Neuronal stem cell (in vitro differentiated cells): ENCODE data around the gene TSHR.

Experiments used
- DNase-seq: peaks from one replicate; pipeline ENCODE4 v3.0.0-alpha.2; 2013; ENCODE audit warnings: low spot score
- H2AFZ ChIP-seq: one replicate; pipeline ENCODE4 v1.6.1; 2013; ENCODE audit warnings: mild to moderate bottlenecking, low read length, inconsistent platforms
- H2AK5ac ChIP-seq: 2 replicates; pipeline ENCODE4 v1.6.1; 2013; ENCODE audit warnings: low read depth, mild to moderate bottlenecking, inconsistent platforms, low read length, moderate library complexity, mixed read lengths
- H2BK120ac ChIP-seq: 2 replicates; pipeline ENCODE4 v1.6.1; 2013; ENCODE audit warnings: low read depth, mild to moderate bottlenecking, inconsistent platforms, low read length, moderate library complexity, mixed read lengths
- H2BK12ac ChIP-seq: one replicate; pipeline ENCODE4 v1.6.1; 2013; ENCODE audit warnings: low read length, inconsistent platforms
- H2BK15ac ChIP-seq: 2 replicates; pipeline ENCODE4 v1.6.1; 2013; ENCODE audit warnings: mild to moderate bottlenecking, low read length, inconsistent platforms, mixed read lengths
- H2BK5ac ChIP-seq: one replicate; pipeline ENCODE4 v1.6.1; 2013; ENCODE audit warnings: inconsistent platforms, mild to moderate bottlenecking, low read length, moderate library complexity
- H3K14ac ChIP-seq: one replicate; pipeline ENCODE4 v1.6.1; 2013; ENCODE audit warnings: low read length, inconsistent platforms
- H3K18ac ChIP-seq: 2 replicates; pipeline ENCODE4 v1.6.1; 2013; ENCODE audit warnings: low read length, inconsistent platforms
- H3K23ac ChIP-seq: 2 replicates; pipeline ENCODE4 v1.6.1; 2013; ENCODE audit warnings: low read depth, mild to moderate bottlenecking, mixed read lengths, low read length, inconsistent platforms; ENCODE audit not compliant: poor library complexity
- H3K27ac ChIP-seq: replicated peaks from 3 replicates; pipeline ENCODE4 v1.5.1; 2013; ENCODE audit warnings: low read length, inconsistent platforms
- H3K27me3 ChIP-seq, 3 experiments: 2 replicates each; pipeline ENCODE4 v1.6.1; 2013; ENCODE audit warnings: low read length in 3 of 3, mild to moderate bottlenecking in 2 of 3, inconsistent platforms in 1 of 3, low read depth in 1 of 3, mixed read lengths in 1 of 3, moderate library complexity in 1 of 3; ENCODE audit not compliant: control insufficient read depth in 3 of 3, insufficient read depth in 3 of 3
- H3K36me3 ChIP-seq, 2 donors: replicated peaks in 1 of 2; 2 replicates each; pipeline ENCODE4 v1.6.1; 2013; ENCODE audit warnings: low read length in 2 of 2; ENCODE audit not compliant: control insufficient read depth in 2 of 2, insufficient read depth in 2 of 2
- H3K4ac ChIP-seq: 2 replicates; pipeline ENCODE4 v1.6.1; 2013; ENCODE audit warnings: inconsistent platforms, mild to moderate bottlenecking, low read length, moderate library complexity
- H3K4me1 ChIP-seq, 2 donors: 1 replicate in 1 of 2; 2 replicates in 1 of 2; pipeline ENCODE4 v1.6.1; 2013; ENCODE audit warnings: low read length in 2 of 2, low read depth in 1 of 2; ENCODE audit not compliant: control insufficient read depth in 2 of 2, insufficient read depth in 1 of 2
- H3K4me2 ChIP-seq: one replicate; pipeline ENCODE4 v1.6.1; 2013; ENCODE audit warnings: mild to moderate bottlenecking, low read length, inconsistent platforms; ENCODE audit not compliant: insufficient read depth, poor library complexity, severe bottlenecking
- H3K4me3 ChIP-seq, 2 donors: 2 replicates each; pipeline ENCODE4 v1.5.1; 2013; ENCODE audit warnings: low read length in 2 of 2, mild to moderate bottlenecking in 2 of 2, inconsistent platforms in 1 of 2, moderate library complexity in 1 of 2
- H3K79me1 ChIP-seq: one replicate; pipeline ENCODE4 v1.6.1; 2013; ENCODE audit warnings: low read depth, mild to moderate bottlenecking, inconsistent platforms, low read length, moderate library complexity
- H3K9ac ChIP-seq: one replicate; pipeline ENCODE4 v1.6.1; 2013; ENCODE audit warnings: mild to moderate bottlenecking, low read depth, low read length, inconsistent platforms; ENCODE audit not compliant: poor library complexity
- H3K9me3 ChIP-seq, 2 donors: replicated peaks in 1 of 2; 2 replicates each; pipeline versions ENCODE3 to v1.6.1; 2013; ENCODE audit warnings: low read length in 2 of 2, mild to moderate bottlenecking in 2 of 2, inconsistent platforms in 1 of 2, low read depth in 1 of 2, mixed read lengths in 1 of 2, moderate library complexity in 1 of 2; ENCODE audit not compliant: control insufficient read depth in 2 of 2, insufficient read depth in 1 of 2
- H4K8ac ChIP-seq: one replicate; pipeline ENCODE4 v1.6.1; 2013; ENCODE audit warnings: low read depth, mild to moderate bottlenecking, inconsistent platforms, low read length, moderate library complexity
- H4K91ac ChIP-seq: one replicate; pipeline ENCODE4 v1.6.1; 2013; ENCODE audit warnings: low read length, low read depth, mild to moderate bottlenecking, inconsistent platforms; ENCODE audit not compliant: poor library complexity
- WGBS, 2 donors: extraction: QIAGEN DNeasy Blood & Tissue Kit; methylation state at CpG; one replicate each; pipeline ENCODE4 v1.1.7; 2013; ENCODE audit warnings: missing lambda C conversion rate in 2 of 2, mixed read lengths in 1 of 2; ENCODE audit not compliant: insufficient read length in 2 of 2, insufficient replicate concordance in 1 of 2; ENCODE audit errors: extremely low coverage in 2 of 2; 5-methylcytosine and 5-hydroxymethylcytosine counted together

The TSHR gene

GRCh38 chr14:80919622-80920021 lies 35.8 kb upstream of the TSHR start:
- no peak for DNase-seq
- H3K9me3 ChIP-seq, result no peaks in the 10 kb centered on the region
- H3K4me2 ChIP-seq, result no peak overlapping the region
- H2BK5ac ChIP-seq, result no peak overlapping the region
- no peak overlapping the region for H3K18ac ChIP-seq
- H3K23ac ChIP-seq, result no peak overlapping the region
- H2BK15ac ChIP-seq, result no peak overlapping the region
- H3K27ac ChIP-seq, result no peak overlapping the region
- H2AFZ ChIP-seq, result no peak overlapping the region
- H4K8ac ChIP-seq, result no peak overlapping the region
- H3K36me3 ChIP-seq, result peaks cover 0 to 18% of the 10 kb centered on the region in 2 donors
- H3K4ac ChIP-seq, result no peak overlapping the region
- no peak overlapping the region for H3K4me3 ChIP-seq
- WGBS, 2 donors, result no CpG with 5 or more reads among the region's 3 CpGs
- no peaks in the 10 kb centered on the region for H3K79me1 ChIP-seq
- no peak overlapping the region for H2BK120ac ChIP-seq
- no peaks in the 10 kb centered on the region for H3K27me3 ChIP-seq
- no peak overlapping the region for H3K14ac ChIP-seq
- H2BK12ac ChIP-seq, result no peak overlapping the region
- H2AK5ac ChIP-seq, result no peak overlapping the region
- no peak overlapping the region for H3K9ac ChIP-seq
- H4K91ac ChIP-seq, result no peak overlapping the region
- H3K4me1 ChIP-seq, result no peaks in the 10 kb centered on the region

GRCh38 chr14:80923368-80923767 lies 32.1 kb upstream of the TSHR start:
- no peak overlapping the region for H2BK120ac ChIP-seq
- no peak overlapping the region for H4K8ac ChIP-seq
- H3K27ac ChIP-seq, result no peak overlapping the region
- DNase-seq, result no peak
- no peak overlapping the region for H3K23ac ChIP-seq
- H2AFZ ChIP-seq, result no peak overlapping the region
- H3K4me3 ChIP-seq, result no peak overlapping the region
- no peak overlapping the region for H2AK5ac ChIP-seq
- H4K91ac ChIP-seq, result no peak overlapping the region
- peaks cover 0 to 9% of the 10 kb centered on the region in 2 donors for H3K9me3 ChIP-seq
- H3K4ac ChIP-seq, result no peak overlapping the region
- H3K9ac ChIP-seq, result no peak overlapping the region
- no peaks in the 10 kb centered on the region for H3K79me1 ChIP-seq
- no peak overlapping the region for H3K4me2 ChIP-seq
- H3K27me3 ChIP-seq, result no peaks in the 10 kb centered on the region
- H2BK5ac ChIP-seq, result no peak overlapping the region
- no peak overlapping the region for H3K14ac ChIP-seq
- H3K18ac ChIP-seq, result no peak overlapping the region
- no peaks in the 10 kb centered on the region for H3K4me1 ChIP-seq
- H2BK15ac ChIP-seq, result no peak overlapping the region
- no peaks in the 10 kb centered on the region for H3K36me3 ChIP-seq
- H2BK12ac ChIP-seq, result no peak overlapping the region

GRCh38 chr14:80924365-80925103 lies 30.9 kb upstream of the TSHR start:
- Histone ChIP-seq H3K14ac (no peak overlapping the region), H2BK120ac (no peak overlapping the region), H3K18ac (no peak overlapping the region), H3K23ac (no peak overlapping the region), H2BK15ac (no peak overlapping the region), H3K9me3 (peaks cover 0 to 9% of the 10 kb centered on the region in 2 donors), H3K4me3 (no peak overlapping the region), H3K9ac (no peak overlapping the region), H2BK12ac (no peak overlapping the region), H2AFZ (no peak overlapping the region), H4K8ac (no peak overlapping the region), H3K36me3 (no peaks in the 10 kb centered on the region), H3K4me2 (no peak overlapping the region), H2BK5ac (no peak overlapping the region), H3K79me1 (no peaks in the 10 kb centered on the region), H2AK5ac (no peak overlapping the region), H3K27me3 (no peaks in the 10 kb centered on the region), H3K4ac (no peak overlapping the region), H3K4me1 (no peaks in the 10 kb centered on the region), H4K91ac (no peak overlapping the region), H3K27ac (no peak overlapping the region)
- no CpG with 5 or more reads among the region's 2 CpGs for WGBS, 2 donors
- DNase-seq, result no peak

GRCh38 chr14:80926397-80927082 lies 28.9 kb upstream of the TSHR start:
- H3K23ac ChIP-seq, result no peak overlapping the region
- WGBS, 2 donors, result no CpG with 5 or more reads among the region's 4 CpGs
- H4K8ac ChIP-seq, result no peak overlapping the region
- H3K4me3 ChIP-seq, result no peak overlapping the region
- H2BK5ac ChIP-seq, result no peak overlapping the region
- H3K79me1 ChIP-seq, result no peaks in the 10 kb centered on the region
- DNase-seq, result no peak
- H3K18ac ChIP-seq, result no peak overlapping the region
- no peak overlapping the region for H3K4ac ChIP-seq
- no peak overlapping the region for H2AFZ ChIP-seq
- no peak overlapping the region for H3K14ac ChIP-seq
- no peaks in the 10 kb centered on the region for H3K4me1 ChIP-seq
- no peaks in the 10 kb centered on the region for H3K36me3 ChIP-seq
- no peak overlapping the region for H2BK12ac ChIP-seq
- H3K9me3 ChIP-seq, result peaks cover 0 to 9% of the 10 kb centered on the region in 2 donors
- H3K4me2 ChIP-seq, result no peak overlapping the region
- H3K27ac ChIP-seq, result no peak overlapping the region
- H3K27me3 ChIP-seq, result no peaks in the 10 kb centered on the region
- H2BK15ac ChIP-seq, result no peak overlapping the region
- no peak overlapping the region for H2AK5ac ChIP-seq
- no peak overlapping the region for H4K91ac ChIP-seq
- no peak overlapping the region for H3K9ac ChIP-seq
- H2BK120ac ChIP-seq, result no peak overlapping the region
